ENCODE measurements around the gene DSC1.

GRCh38 chr18:31162825-31163435 lies at the start of gene DSC1:
- no peak for TF ChIP-seq EZH2 (IDR thresholded peaks at IDR 0.05)
- TF ChIP-seq CTCF (IDR thresholded peaks at IDR 0.05): no peak
